ENCODE data around the gene CLCN6.

Gene CLCN6

GRCh38 chr1:11880181-11880575 lies 74.2 kb downstream of the CLCN6 start:
- DNase-seq = no peak

- DNase-seq = no peak
Measured at GRCh38 chr1:11880911-11881748, 75.1 kb downstream of the CLCN6 start.

- DNase-seq = no peak
Measured at GRCh38 chr1:11881749-11882441, 75.9 kb downstream of the CLCN6 start.

GRCh38 chr1:11882814-11883538 lies 77.0 kb downstream of the CLCN6 start:
- DNase-seq = no peak

- no peak for DNase-seq
Measured at GRCh38 chr1:11885916-11886315, 79.9 kb downstream of the CLCN6 start.

GRCh38 chr1:11886986-11887665 lies 81.1 kb downstream of the CLCN6 start:
- no peak for DNase-seq

GRCh38 chr1:11887666-11888007 lies 81.6 kb downstream of the CLCN6 start:
- DNase-seq = no peak

- no peak for DNase-seq
Measured at GRCh38 chr1:11888206-11888876, 82.3 kb downstream of the CLCN6 start.

- no peak for DNase-seq
Measured at GRCh38 chr1:11888877-11889208, 82.9 kb downstream of the CLCN6 start.

- DNase-seq = no peak
Measured at GRCh38 chr1:11891433-11892186, 85.6 kb downstream of the CLCN6 start.
